ENCODE data around the gene ABL2. TPM values are rescaled to one million over a fixed set of nuclear protein-coding genes. Genes with fewer than 3 reads are reported as not detected.

ABL2 gene
- total RNA-seq, 2 experiments from 2014 or later: 15.8 to 16.4 TPM

GRCh38 chr1:179230721-179231120, 1.2 kb upstream of the ABL2 start:
- DNase-seq (no peak), ATAC-seq (ENCODE audit: poor library complexity) (no peak)
- ChIA-PET CTCF (interaction anchor here (1.6 kb wide), 1 partner anchor 109 kb away, joined by 3 read pairs; no protein-coding TSS in a partner anchor), POLR2A (interaction anchor here (1.0 kb wide), 1 partner anchor 135 kb away, joined by 5 read pairs; the partner anchor contains the start of gene AXDND1)
- no peak overlapping the region for H3K27ac ChIP-seq (ENCODE audit: low read depth in 1 of 2, low read length in 2 of 2)
- peaks cover 29% of the 10 kb centered on the region for H3K4me1 Mint-ChIP-seq (ENCODE audit: low read depth)
- H3K9me3 Mint-ChIP-seq: no peaks in the 10 kb centered on the region
- H3K9me3 ChIP-seq (ENCODE audit: control insufficient read depth in 1 of 2, insufficient read depth in 1 of 2, low read length in 2 of 2): no peaks in the 10 kb centered on the region
- H3K4me3 ChIP-seq (ENCODE audit: low read length): no peak overlapping the region
- intact Hi-C loops (cut with DNase I, micrococcal nuclease): loop anchor here (1.0 to 10.0 kb wide), 7 partner anchors 62 to 924 kb away; partner anchors contain the start of genes FAM20B (in 1 of the 2), QSOX1 (in 1 of the 2), RALGPS2 (in 1 of the 2) and SOAT1 (in 1 of the 2)
- H3K27me3 Mint-ChIP-seq: no peaks in the 10 kb centered on the region
- no peaks in the 10 kb centered on the region for H3K36me3 ChIP-seq (ENCODE audit: insufficient read depth, low read length)
- peaks cover 11% of the 10 kb centered on the region for H3K4me1 ChIP-seq (ENCODE audit: insufficient read depth, low read length)
- H3K4me3 Mint-ChIP-seq: peak overlapping the region; percentile 98
- peaks cover 16% of the 10 kb centered on the region for H3K36me3 Mint-ChIP-seq (ENCODE audit: low read depth)
- H3K27ac Mint-ChIP-seq: peak overlapping the region; percentile 82
- no peaks in the 10 kb centered on the region for H3K27me3 ChIP-seq (ENCODE audit: control insufficient read depth in 1 of 2, insufficient read depth in 2 of 2, low read length in 2 of 2)
- no peak for TF ChIP-seq CTCF (IDR thresholded peaks at IDR 0.05)

GRCh38 chr1:179230251-179230650, 774 bp upstream of the ABL2 start:
- POLR2A ChIA-PET: interaction anchor here (0.9 to 1.0 kb wide), 3 partner anchors 23 to 135 kb away, joined by 3 to 5 read pairs (median 4); partner anchors contain the start of genes AXDND1 and SOAT1
- ATAC-seq (ENCODE audit: poor library complexity): no peak
- H3K4me1 ChIP-seq (ENCODE audit: insufficient read depth, low read length): peaks cover 11% of the 10 kb centered on the region
- Mint-ChIP-seq H3K27me3 (no peaks in the 10 kb centered on the region), H3K9me3 (no peaks in the 10 kb centered on the region), H3K4me1 (ENCODE audit: low read depth) (peaks cover 33% of the 10 kb centered on the region), H3K36me3 (ENCODE audit: low read depth) (peaks cover 16% of the 10 kb centered on the region), H3K27ac (peak overlapping the region; percentile 82), H3K4me3 (peak overlapping the region; percentile 98)
- H3K27ac ChIP-seq (ENCODE audit: low read depth in 1 of 2, low read length in 2 of 2): peak overlapping the region in 1 of 2 donors; percentile 57
- no peaks in the 10 kb centered on the region for H3K36me3 ChIP-seq (ENCODE audit: insufficient read depth, low read length)
- peak overlapping the region; percentile 57 for H3K4me3 ChIP-seq (ENCODE audit: low read length)
- no peaks in the 10 kb centered on the region for H3K27me3 ChIP-seq (ENCODE audit: control insufficient read depth in 1 of 2, insufficient read depth in 2 of 2, low read length in 2 of 2)
- intact Hi-C loops (cut with DNase I, micrococcal nuclease): loop anchor here (1.0 to 10.0 kb wide), 7 partner anchors 63 to 925 kb away; partner anchors contain the start of genes FAM20B (in 1 of the 2), QSOX1 (in 1 of the 2), RALGPS2 (in 1 of the 2) and SOAT1 (in 1 of the 2)
- H3K9me3 ChIP-seq (ENCODE audit: control insufficient read depth in 1 of 2, insufficient read depth in 1 of 2, low read length in 2 of 2): no peaks in the 10 kb centered on the region
- TF ChIP-seq CTCF (IDR thresholded peaks at IDR 0.05): no peak
- DNase-seq: peak in 2 of 14 experiments; percentile 8
- CTCF ChIA-PET: interaction anchor here (1.0 to 1.6 kb wide), 2 partner anchors 63 to 109 kb away, joined by 3 read pairs; no protein-coding TSS in a partner anchor

GRCh38 chr1:179228783-179229213, 679 bp downstream of the ABL2 start:
- peak in 8 of 14 experiments; percentile 0 to 47 (median 21) for DNase-seq
- H3K4me1 ChIP-seq (ENCODE audit: insufficient read depth, low read length): peaks cover 11% of the 10 kb centered on the region
- Mint-ChIP-seq H3K4me1 (ENCODE audit: low read depth) (peaks cover 35% of the 10 kb centered on the region), H3K27ac (peak overlapping the region; percentile 82), H3K4me3 (peak overlapping the region; percentile 89), H3K36me3 (ENCODE audit: low read depth) (peaks cover 16% of the 10 kb centered on the region), H3K27me3 (no peaks in the 10 kb centered on the region), H3K9me3 (no peaks in the 10 kb centered on the region)
- peak; percentile 10 for ATAC-seq (ENCODE audit: poor library complexity)
- peaks cover 5% of the 10 kb centered on the region for H3K36me3 ChIP-seq (ENCODE audit: insufficient read depth, low read length)
- intact Hi-C loops (cut with DNase I, micrococcal nuclease): loop anchor here in 1 of 2 experiments (1.0 to 5.0 kb wide), 2 partner anchors 66 to 101 kb away; no protein-coding TSS in a partner anchor
- no peak for TF ChIP-seq CTCF (IDR thresholded peaks at IDR 0.05)
- peak overlapping the region; percentile 57 for H3K4me3 ChIP-seq (ENCODE audit: low read length)
- ChIA-PET POLR2A (interaction anchor here (0.5 to 1.0 kb wide), 2 partner anchors 46 to 65 kb away, joined by 3 to 4 read pairs; partner anchors contain the start of gene SOAT1), CTCF (no interaction called here)
- H3K27ac ChIP-seq (ENCODE audit: low read depth in 1 of 2, low read length in 2 of 2): no peak overlapping the region
- no peaks in the 10 kb centered on the region for H3K9me3 ChIP-seq (ENCODE audit: control insufficient read depth in 1 of 2, insufficient read depth in 1 of 2, low read length in 2 of 2)
- no peaks in the 10 kb centered on the region for H3K27me3 ChIP-seq (ENCODE audit: control insufficient read depth in 1 of 2, insufficient read depth in 2 of 2, low read length in 2 of 2)
